GM18511 (cell line): ENCODE measurements around the gene SLC6A1.

Experiments
- ATAC-seq: cut with Tn5 transposase; IDR thresholded peaks from one replicate; pipeline ENCODE4 v1.9.1; 2021; ENCODE audit warnings: mild to moderate bottlenecking, moderate library complexity; ENCODE audit not compliant: unreplicated experiment

The SLC6A1 gene

GRCh38 chr3:10970306-10970960 is 22.1 kb upstream of the SLC6A1 start:
- ATAC-seq: no peak

GRCh38 chr3:10972072-10972782 is 20.3 kb upstream of the SLC6A1 start:
- ATAC-seq: no peak

- ATAC-seq: no peak
These were observed 19.4 kb upstream of the SLC6A1 start for GRCh38 chr3:10973046-10973595.

- no peak for ATAC-seq
These were observed 18.4 kb upstream of the SLC6A1 start for GRCh38 chr3:10974131-10974530.

- no peak for ATAC-seq
These were observed 17.7 kb upstream of the SLC6A1 start for GRCh38 chr3:10974746-10975375.

GRCh38 chr3:10975695-10976234 is 16.8 kb upstream of the SLC6A1 start:
- ATAC-seq: no peak

GRCh38 chr3:10976770-10977169 is 15.8 kb upstream of the SLC6A1 start:
- ATAC-seq: no peak

GRCh38 chr3:10977892-10978510 is 14.5 kb upstream of the SLC6A1 start:
- no peak for ATAC-seq

GRCh38 chr3:10978956-10979355 is 13.6 kb upstream of the SLC6A1 start:
- ATAC-seq: no peak

- ATAC-seq: no peak
These were observed 12.2 kb upstream of the SLC6A1 start for GRCh38 chr3:10980312-10980711.

GRCh38 chr3:10981031-10981430 is 11.5 kb upstream of the SLC6A1 start:
- no peak for ATAC-seq

GRCh38 chr3:10981961-10982360 is 10.6 kb upstream of the SLC6A1 start:
- ATAC-seq: no peak

- ATAC-seq: no peak
These were observed 9.8 kb upstream of the SLC6A1 start for GRCh38 chr3:10982782-10983181.

GRCh38 chr3:10983219-10983916 is 9.2 kb upstream of the SLC6A1 start:
- no peak for ATAC-seq

GRCh38 chr3:10984371-10984896 is 8.1 kb upstream of the SLC6A1 start:
- ATAC-seq: no peak

GRCh38 chr3:10985181-10985580 is 7.4 kb upstream of the SLC6A1 start:
- no peak for ATAC-seq

- no peak for ATAC-seq
These were observed 6.0 kb upstream of the SLC6A1 start for GRCh38 chr3:10986592-10986991.

GRCh38 chr3:10988001-10988665 is 4.4 kb upstream of the SLC6A1 start:
- no peak for ATAC-seq

GRCh38 chr3:10988991-10989484 is 3.5 kb upstream of the SLC6A1 start:
- no peak for ATAC-seq
